Measurements from ENCODE around the gene PPP6R3.

PPP6R3 gene

DNA sequence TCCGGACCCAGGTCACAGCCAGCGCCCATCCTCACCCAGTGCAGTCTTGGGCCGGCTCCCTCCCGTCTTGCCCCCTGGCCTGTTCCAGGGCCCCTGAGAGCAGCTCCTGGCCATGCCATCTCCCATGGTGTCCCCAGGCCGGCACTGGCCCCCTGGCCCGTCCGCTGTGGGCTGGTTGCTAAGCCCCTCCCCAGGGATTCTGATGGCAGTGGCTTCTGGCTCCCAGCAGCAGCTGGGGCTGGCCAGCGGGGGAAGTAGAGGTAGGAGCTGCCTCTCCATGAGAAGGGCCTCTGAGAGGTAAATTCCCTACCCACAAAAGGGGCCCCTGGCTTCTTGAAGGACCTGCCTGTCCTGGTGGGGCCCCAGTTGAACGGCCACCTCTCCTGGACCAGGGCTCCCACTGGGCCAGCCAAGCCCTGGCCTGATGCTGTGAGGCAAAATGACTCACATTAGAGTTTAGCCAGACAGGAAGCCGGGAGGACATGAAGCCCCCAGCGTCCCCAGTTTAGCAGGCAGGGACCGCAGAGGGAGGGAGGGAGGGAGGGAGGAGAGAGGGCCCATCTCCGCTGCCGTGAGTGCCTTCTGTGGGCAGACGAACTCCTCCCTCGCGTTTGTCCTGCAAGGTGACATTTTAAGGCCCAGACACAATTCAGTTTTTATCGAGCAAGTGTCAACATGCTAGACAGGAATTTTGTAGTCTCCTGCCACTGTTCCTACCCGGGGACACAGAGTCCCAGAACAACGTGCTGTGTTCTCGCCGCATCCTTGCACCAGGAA, 190.8 kb downstream of the PPP6R3 start:
- no peak for DNase-seq (ENCODE audit: low read depth in 3 of 3)

GRCh38 chr11:68651985-68652682, 191.6 kb downstream of the PPP6R3 start:
- no peak for DNase-seq (ENCODE audit: low read depth in 3 of 3)

GRCh38 chr11:68652683-68653156, 192.2 kb downstream of the PPP6R3 start:
- no peak for DNase-seq (ENCODE audit: low read depth in 3 of 3)

GRCh38 chr11:68653486-68654430, 193.2 kb downstream of the PPP6R3 start:
- no peak for DNase-seq (ENCODE audit: low read depth in 3 of 3)

DNA sequence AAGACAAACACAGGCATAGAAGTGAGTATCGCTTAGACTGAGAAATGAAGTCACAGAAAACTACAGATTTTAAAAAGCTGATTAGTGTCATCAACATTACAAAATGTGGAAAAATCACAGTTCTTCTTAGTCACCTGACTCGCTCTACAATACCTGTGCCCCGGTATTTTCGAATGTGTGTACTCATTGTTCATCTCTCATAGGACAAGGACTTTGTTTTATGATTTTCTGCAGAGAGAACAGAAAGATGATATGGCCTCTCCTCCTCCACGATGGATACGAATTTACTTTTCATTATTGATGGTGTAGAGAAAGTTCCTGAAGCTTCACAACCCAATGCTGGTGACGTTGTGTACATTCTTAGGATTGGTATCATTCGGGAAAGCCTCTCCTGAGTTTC, 194.4 kb downstream of the PPP6R3 start:
- DNase-seq (ENCODE audit: low read depth in 3 of 3) = no peak

DNA sequence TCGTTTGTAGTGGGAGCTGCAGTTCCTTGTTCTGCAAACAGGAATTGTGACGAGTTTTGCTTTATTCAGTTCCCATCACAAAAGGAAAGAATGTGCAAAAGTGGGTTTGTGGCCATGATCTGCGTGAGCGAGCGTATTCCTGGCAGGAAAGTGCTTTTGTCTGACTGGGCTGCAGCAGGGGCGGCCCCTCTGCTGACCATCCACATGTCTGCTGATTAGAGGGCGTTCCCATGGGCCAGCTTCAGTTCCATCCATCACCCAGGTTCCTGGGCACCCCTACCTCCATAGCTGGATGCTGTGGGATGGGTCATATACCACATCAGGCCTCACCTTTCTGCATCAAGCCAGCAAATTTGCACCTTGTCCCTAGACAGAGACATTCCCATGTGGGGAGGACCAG, 194.9 kb downstream of the PPP6R3 start:
- no peak for DNase-seq (ENCODE audit: low read depth in 3 of 3)

DNA sequence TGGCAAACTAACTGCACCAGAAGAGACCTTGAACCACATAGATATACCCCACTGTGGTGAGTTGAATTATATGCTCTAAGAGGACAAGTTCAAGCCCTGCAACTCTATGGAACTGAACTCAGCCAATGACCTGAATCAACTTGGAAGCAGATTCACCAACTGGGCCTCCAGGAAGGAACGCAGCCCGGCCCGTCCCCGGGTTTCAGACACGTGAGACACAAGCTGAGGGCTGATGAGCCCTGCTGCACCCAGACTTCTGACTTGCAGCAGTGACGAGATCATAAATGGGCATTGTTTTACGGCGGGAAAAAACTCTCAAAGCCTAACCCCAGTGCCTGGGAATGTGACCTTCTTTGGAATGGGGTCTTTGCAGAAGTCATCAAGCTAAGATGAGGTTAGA, 195.3 kb downstream of the PPP6R3 start:
- no peak for DNase-seq (ENCODE audit: low read depth in 3 of 3)

- DNase-seq (ENCODE audit: low read depth in 3 of 3) = no peak
Measured at GRCh38 chr11:68657021-68657780, 196.6 kb downstream of the PPP6R3 start.

GRCh38 chr11:68658097-68658496, 197.5 kb downstream of the PPP6R3 start:
- DNase-seq (ENCODE audit: low read depth in 3 of 3) = no peak

GRCh38 chr11:68658661-68659060, 198.1 kb downstream of the PPP6R3 start:
- DNase-seq (ENCODE audit: low read depth in 3 of 3) = no peak

DNA sequence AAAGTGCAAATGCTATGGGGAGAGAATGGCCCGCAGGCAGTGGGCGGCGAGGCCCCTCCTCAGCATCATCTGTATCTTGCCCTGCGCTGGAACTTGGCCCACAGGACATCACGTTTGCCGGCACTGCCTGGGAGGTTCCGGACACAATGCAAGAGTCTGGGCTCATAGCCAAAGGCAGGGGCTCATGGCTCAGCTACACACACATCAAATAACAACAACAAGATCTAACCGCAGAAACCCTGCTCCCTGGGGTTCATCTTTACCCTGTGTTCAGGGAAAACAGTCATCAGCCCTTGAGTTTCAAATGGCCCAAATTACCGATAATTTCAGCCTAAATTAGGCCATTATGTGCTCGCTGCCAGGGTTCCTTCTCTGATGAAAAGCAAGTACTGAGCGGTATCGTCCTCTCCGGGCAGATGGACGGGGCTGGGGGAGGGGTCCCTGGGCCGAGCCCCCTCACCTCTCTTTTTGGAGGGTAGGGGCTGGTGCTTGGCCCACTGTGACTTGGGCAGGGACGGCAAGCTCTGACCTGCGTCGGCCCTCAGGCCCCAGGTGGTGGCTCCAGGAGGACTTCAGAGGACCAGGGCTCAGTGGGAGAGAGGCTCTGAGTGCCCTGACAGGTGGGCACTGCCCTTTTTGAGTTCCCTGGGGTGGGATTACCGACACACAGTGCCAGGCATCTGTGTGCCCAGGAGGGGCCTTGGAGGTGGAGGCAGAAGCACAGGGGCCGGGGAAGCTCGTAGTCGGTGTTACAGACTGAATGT, 198.8 kb downstream of the PPP6R3 start:
- DNase-seq (ENCODE audit: low read depth in 3 of 3) = no peak

GRCh38 chr11:68660066-68660810, 199.7 kb downstream of the PPP6R3 start:
- DNase-seq (ENCODE audit: low read depth in 3 of 3) = no peak

GRCh38 chr11:68661014-68661413, 200.5 kb downstream of the PPP6R3 start:
- no peak for DNase-seq (ENCODE audit: low read depth in 3 of 3)

DNA sequence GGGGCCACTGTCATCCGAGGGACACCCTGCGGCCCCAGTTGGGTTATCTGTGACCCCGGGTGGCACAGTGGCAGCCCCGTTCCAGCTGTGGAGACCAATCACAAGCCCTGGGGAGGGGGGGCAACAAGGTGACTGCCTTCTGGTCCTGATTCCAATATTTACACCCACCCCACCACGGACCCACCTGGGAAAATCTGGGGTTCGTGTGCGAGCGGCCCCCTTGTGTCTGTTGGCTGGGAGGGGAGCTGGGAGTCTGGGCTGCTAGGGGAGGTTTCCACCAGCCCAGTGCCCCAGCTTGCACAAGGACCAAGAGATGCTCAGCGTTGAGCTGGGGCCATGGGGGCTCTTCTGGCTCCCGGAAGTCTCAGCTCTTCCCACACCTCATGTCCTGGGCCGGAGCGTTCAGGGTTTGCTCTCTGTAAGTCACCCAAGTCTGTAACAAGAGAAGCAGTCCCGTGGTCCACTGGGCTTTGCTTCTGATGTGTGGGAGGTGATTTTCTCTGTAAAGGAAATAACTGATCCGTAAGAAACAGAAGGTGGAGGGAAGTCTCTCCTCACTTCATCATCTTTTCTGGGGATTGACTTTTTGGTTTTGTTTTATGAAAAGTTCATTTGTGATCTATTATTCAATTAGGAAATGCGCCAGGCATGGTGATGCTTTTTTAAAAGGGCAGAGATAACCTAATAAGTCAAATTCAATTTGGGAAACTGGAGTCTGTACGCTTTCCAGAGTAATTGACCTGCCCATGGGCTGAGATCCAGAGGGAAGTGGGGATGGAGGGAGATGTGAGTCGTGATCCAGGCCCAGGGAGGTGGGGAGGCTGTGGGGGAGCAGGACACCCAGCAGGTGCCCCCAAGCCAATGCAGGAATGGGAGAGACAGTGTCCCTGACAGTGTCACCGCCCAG, 201.4 kb downstream of the PPP6R3 start:
- DNase-seq (ENCODE audit: low read depth in 3 of 3) = no peak

DNA sequence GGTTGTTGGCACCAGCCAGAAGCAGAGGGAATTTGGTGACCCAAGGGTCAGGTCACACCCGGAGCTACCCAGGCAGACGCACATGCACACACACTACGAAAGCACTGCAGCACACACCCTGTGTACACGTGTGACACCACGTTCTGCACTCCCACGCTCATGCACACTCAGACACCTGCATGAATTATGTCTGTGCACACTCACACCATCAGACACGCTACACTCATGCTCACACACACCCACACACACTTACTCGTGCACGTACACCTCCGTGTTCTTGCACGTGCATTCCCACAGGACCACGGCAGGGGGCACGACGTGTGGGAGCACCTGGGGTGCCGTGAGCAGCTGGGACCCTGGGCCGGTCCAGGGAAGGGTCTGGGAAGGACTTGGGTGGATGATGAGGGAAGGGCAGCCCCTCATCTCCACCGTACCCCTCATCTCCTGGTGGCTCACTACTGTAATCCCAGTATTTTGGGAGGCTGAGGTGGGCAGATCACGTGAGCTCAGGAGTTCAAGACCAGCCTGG, 203.0 kb downstream of the PPP6R3 start:
- no peak for DNase-seq (ENCODE audit: low read depth in 3 of 3)

- no peak for DNase-seq (ENCODE audit: low read depth in 3 of 3)
Measured at GRCh38 chr11:68664141-68664540, 203.6 kb downstream of the PPP6R3 start.

DNA sequence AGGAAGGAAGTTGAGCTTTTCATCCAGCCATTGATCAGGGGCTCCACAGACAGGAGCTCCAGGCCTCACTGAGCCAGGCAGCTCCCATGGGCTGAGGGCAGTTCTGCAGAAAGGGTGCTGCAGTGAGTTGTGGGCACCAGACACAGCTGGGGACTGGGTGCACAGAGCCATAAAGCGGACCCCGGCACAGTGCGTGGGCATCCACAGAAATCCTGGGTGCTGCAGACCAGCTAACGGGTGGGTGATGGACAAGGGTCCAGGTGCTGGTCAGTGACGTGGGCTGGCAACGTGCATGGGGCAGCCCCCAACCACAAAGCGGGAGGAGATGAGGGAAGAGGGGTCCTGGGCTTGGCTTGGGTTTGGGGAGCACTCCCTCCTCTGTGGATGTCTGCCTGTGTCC, 204.4 kb downstream of the PPP6R3 start:
- DNase-seq (ENCODE audit: low read depth in 3 of 3) = no peak
